H9 (cell line): ENCODE measurements around the gene GTF2F2. TPM values are rescaled to one million over a fixed set of nuclear protein-coding genes. Genes with fewer than 3 reads are reported as not detected.

Source experiments
- DNase-seq: peaks from one replicate; pipeline ENCODE4 v3.0.0-alpha.2; 2017
- H2AFZ ChIP-seq: one replicate; pipeline ENCODE4 v1.6.1; 2013; ENCODE audit warnings: mild to moderate bottlenecking, low read length, control low read depth, moderate library complexity
- H2AK5ac ChIP-seq: 2 replicates; pipeline ENCODE4 v1.6.1; 2013; ENCODE audit warnings: low read length, control low read depth, mixed read lengths; ENCODE audit not compliant: insufficient read length
- H2BK120ac ChIP-seq: one replicate; pipeline ENCODE4 v1.6.1; 2013; ENCODE audit warnings: low read depth, mild to moderate bottlenecking, low read length, control low read depth, inconsistent platforms; ENCODE audit not compliant: poor library complexity, severe bottlenecking
- H2BK12ac ChIP-seq: 2 replicates; pipeline ENCODE4 v1.6.1; 2013; ENCODE audit warnings: low read length, control low read depth, mixed read lengths, low read depth; ENCODE audit not compliant: insufficient read length
- H2BK15ac ChIP-seq: 2 replicates; pipeline ENCODE4 v1.6.1; 2013; ENCODE audit warnings: low read depth, low read length, control low read depth
- H2BK20ac ChIP-seq: one replicate; pipeline ENCODE4 v1.6.1; 2013; ENCODE audit warnings: low read depth, mild to moderate bottlenecking, low read length, control low read depth, inconsistent platforms; ENCODE audit not compliant: poor library complexity, severe bottlenecking
- H2BK5ac ChIP-seq: 2 replicates; pipeline ENCODE4 v1.6.1; 2013; ENCODE audit warnings: low read length, control low read depth, mixed read lengths; ENCODE audit not compliant: insufficient read length
- H3K14ac ChIP-seq: 2 replicates; pipeline ENCODE4 v1.6.1; 2013; ENCODE audit warnings: low read length, control low read depth; ENCODE audit not compliant: insufficient read depth
- H3K18ac ChIP-seq: 2 replicates; pipeline ENCODE4 v1.6.1; 2013; ENCODE audit warnings: low read depth, mild to moderate bottlenecking, mixed read lengths, low read length, control low read depth; ENCODE audit not compliant: insufficient read length
- H3K23ac ChIP-seq: 2 replicates; pipeline ENCODE4 v1.6.1; 2013; ENCODE audit warnings: low read length, control low read depth, mixed read lengths, low read depth; ENCODE audit not compliant: insufficient read length
- H3K23me2 ChIP-seq: 2 replicates; pipeline ENCODE4 v1.6.1; 2013; ENCODE audit warnings: low read depth, mild to moderate bottlenecking, mixed read lengths, low read length, control low read depth; ENCODE audit not compliant: insufficient read length, poor library complexity, severe bottlenecking
- H3K27ac ChIP-seq: 2 replicates; pipeline ENCODE4 v1.5.1; 2013; ENCODE audit warnings: low read length, control low read depth, mixed read lengths, low read depth; ENCODE audit not compliant: insufficient read length
- H3K27me3 ChIP-seq: 2 replicates; pipeline ENCODE4 v1.6.1; 2013; ENCODE audit warnings: low read length, control low read depth, inconsistent platforms; ENCODE audit not compliant: insufficient read depth
- H3K4ac ChIP-seq: 2 replicates; pipeline ENCODE4 v1.6.1; 2013; ENCODE audit warnings: low read depth, mild to moderate bottlenecking, control low read depth, inconsistent platforms, low read length, moderate library complexity
- H3K4me1 ChIP-seq: 2 replicates; pipeline ENCODE4 v1.6.1; 2013; ENCODE audit warnings: low read length, control low read depth, inconsistent platforms; ENCODE audit not compliant: insufficient read depth
- H3K4me2 ChIP-seq: 2 replicates; pipeline ENCODE4 v1.6.1; 2013; ENCODE audit warnings: low read length, control low read depth, mixed read lengths; ENCODE audit not compliant: insufficient read length, insufficient read depth
- H3K56ac ChIP-seq: 2 replicates; pipeline ENCODE4 v1.6.1; 2013; ENCODE audit warnings: low read depth, mild to moderate bottlenecking, mixed read lengths, low read length, control low read depth; ENCODE audit not compliant: insufficient read length
- H3K79me1 ChIP-seq: 2 replicates; pipeline ENCODE4 v1.6.1; 2013; ENCODE audit warnings: low read depth, mild to moderate bottlenecking, moderate library complexity, low read length, control low read depth, inconsistent platforms; ENCODE audit not compliant: insufficient read depth, poor library complexity, severe bottlenecking
- H3K79me2 ChIP-seq: 2 replicates; pipeline ENCODE4 v1.6.1; 2013; ENCODE audit warnings: low read length, control low read depth, inconsistent platforms; ENCODE audit not compliant: insufficient read depth
- H3K9ac ChIP-seq: 2 replicates; pipeline ENCODE4 v1.6.1; 2013; ENCODE audit warnings: low read length, control low read depth, mixed read lengths; ENCODE audit not compliant: insufficient read length; ENCODE audit errors: extremely low read depth
- H3K9me3 ChIP-seq: one replicate; pipeline ENCODE4 v1.6.1; 2013; ENCODE audit warnings: low read depth, low read length, inconsistent platforms; ENCODE audit not compliant: control insufficient read depth
- H3T11ph ChIP-seq: one replicate; pipeline ENCODE4 v1.6.1; 2013; ENCODE audit warnings: mild to moderate bottlenecking, low read length, control low read depth, inconsistent platforms
- H4K20me1 ChIP-seq: one replicate; pipeline ENCODE4 v1.6.1; 2013; ENCODE audit not compliant: control insufficient read depth, insufficient read length, insufficient read depth
- H4K5ac ChIP-seq: 2 replicates; pipeline ENCODE4 v1.6.1; 2013; ENCODE audit warnings: low read depth, mild to moderate bottlenecking, mixed read lengths, low read length, control low read depth; ENCODE audit not compliant: insufficient read length
- H4K8ac ChIP-seq: replicated peaks from 2 replicates; pipeline ENCODE4 v1.6.1; 2013; ENCODE audit warnings: low read length, control low read depth, mixed read lengths, low read depth; ENCODE audit not compliant: insufficient read length
- H4K91ac ChIP-seq: 2 replicates; pipeline ENCODE4 v1.6.1; 2013; ENCODE audit warnings: low read depth, mild to moderate bottlenecking, moderate library complexity, mixed read lengths, low read length, control low read depth; ENCODE audit not compliant: insufficient read length
- H3K27ac Mint-ChIP-seq, 3 experiments: 2 replicates in 2 of 3; 3 replicates in 1 of 3; pipeline ENCODE4 v1.8.0; 2020 to 2021; ENCODE audit warnings: mixed read lengths in 3 of 3, mild to moderate bottlenecking in 1 of 3, moderate library complexity in 1 of 3
- H3K27me3 Mint-ChIP-seq: 2 replicates; pipeline ENCODE4 v1.8.0; 2021; ENCODE audit warnings: low read depth, mild to moderate bottlenecking, moderate library complexity, mixed read lengths
- H3K36me3 Mint-ChIP-seq, 3 experiments: 2 replicates in 2 of 3; 3 replicates in 1 of 3; pipeline ENCODE4 v1.8.0; 2020 to 2021; ENCODE audit warnings: low read depth in 3 of 3, mixed read lengths in 3 of 3; ENCODE audit not compliant: insufficient read depth in 1 of 3
- H3K4me1 Mint-ChIP-seq, 2 experiments: 2 replicates each; pipeline ENCODE4 v1.8.0; 2020; ENCODE audit warnings: mixed read lengths in 2 of 2
- H3K4me3 Mint-ChIP-seq, 2 experiments: 2 replicates in 1 of 2; 3 replicates in 1 of 2; pipeline ENCODE4 v1.8.0; 2020 to 2021; ENCODE audit warnings: mild to moderate bottlenecking in 2 of 2, mixed read lengths in 2 of 2, moderate library complexity in 1 of 2
- H3K9me3 Mint-ChIP-seq, 2 experiments: 2 replicates in 1 of 2; 3 replicates in 1 of 2; pipeline ENCODE4 v1.8.0; 2020; ENCODE audit warnings: mild to moderate bottlenecking in 2 of 2, mixed read lengths in 2 of 2, moderate library complexity in 1 of 2
- CTCF ChIP-seq: fragments of 200-600 bp; sonication (generic); conservative IDR thresholded peaks from 3 replicates; pipeline ENCODE4 v1.8.0; 2021; ENCODE audit warnings: antibody characterized with exemption, mild to moderate bottlenecking
- WGBS: extraction: QIAGEN DNeasy Blood & Tissue Kit; methylation state at CpG from one replicate; pipeline ENCODE4 v1.1.7; 2013; ENCODE audit warnings: missing lambda C conversion rate, low lambda C conversion rate, mixed read lengths; ENCODE audit not compliant: insufficient read length; ENCODE audit errors: extremely low coverage; 5-methylcytosine and 5-hydroxymethylcytosine counted together
- total RNA-seq: library from RNA; stranded (reverse); gene quantifications from 2 replicates; pipeline ENCODE4 v1.2.1, GENCODE V29; 2021

Gene GTF2F2
- total RNA-seq, 1 experiment from 2014 or later: 29.6 TPM

GRCh38 chr13:45180303-45180702, 60.0 kb downstream of the GTF2F2 start:
- no peak overlapping the region for H2BK120ac ChIP-seq
- H2BK20ac ChIP-seq: no peak overlapping the region
- no peak overlapping the region for H2AFZ ChIP-seq
- WGBS: no CpG with 5 or more reads among the region's 3 CpGs
- Mint-ChIP-seq H3K4me3 (no peak overlapping the region), H3K27me3 (no peaks in the 10 kb centered on the region), H3K4me1 (peaks cover 0 to 5% of the 10 kb centered on the region in 2 experiments; a peak in 1 of 4 replicates), H3K36me3 (peaks cover 0 to 2% (median 2%) of the 10 kb centered on the region in 3 experiments; a peak in 3 of 7 replicates), H3K9me3 (no peaks in the 10 kb centered on the region), H3K27ac (no peak overlapping the region)
- no peak overlapping the region for H2BK12ac ChIP-seq
- H4K91ac ChIP-seq: no peak overlapping the region
- no peak overlapping the region for H3K14ac ChIP-seq
- H3K4ac ChIP-seq: no peak overlapping the region
- no peaks in the 10 kb centered on the region for H3K23me2 ChIP-seq
- H2BK15ac ChIP-seq: no peak overlapping the region
- DNase-seq: no peak
- H4K8ac ChIP-seq: no peak overlapping the region
- H3K27me3 ChIP-seq: no peaks in the 10 kb centered on the region
- no peaks in the 10 kb centered on the region for H3K4me1 ChIP-seq
- no peak overlapping the region for H3T11ph ChIP-seq
- H3K4me2 ChIP-seq: no peak overlapping the region
- no peak overlapping the region for H3K9ac ChIP-seq
- no peak overlapping the region for H2AK5ac ChIP-seq
- H4K20me1 ChIP-seq: peaks cover 3% of the 10 kb centered on the region
- no peak for TF ChIP-seq CTCF
- H2BK5ac ChIP-seq: no peak overlapping the region
- no peak overlapping the region for H3K56ac ChIP-seq
- H4K5ac ChIP-seq: no peak overlapping the region
- H3K9me3 ChIP-seq: no peaks in the 10 kb centered on the region
- no peak overlapping the region for H3K18ac ChIP-seq
- no peaks in the 10 kb centered on the region for H3K79me2 ChIP-seq
- no peaks in the 10 kb centered on the region for H3K79me1 ChIP-seq
- no peak overlapping the region for H3K23ac ChIP-seq
- no peak overlapping the region for H3K27ac ChIP-seq
